ENCODE data around the gene DBT. TPM values are rescaled to one million over a fixed set of nuclear protein-coding genes. Genes with fewer than 3 reads are reported as not detected.
"Not testable (repeated sequence)": the region's sequence is repeated elsewhere in the genome, so short reads cannot be mapped to it uniquely, and the experiment has no call there.

Gene DBT
- polyA plus RNA-seq (7.4 to 16.3 TPM (median 11.3 TPM) in 3 replicates), polyA minus RNA-seq (2.1 to 9.4 TPM (median 7.9 TPM) in 3 replicates)
- 3.8 TPM for polyA plus RNA-seq (2011; ENCODE audit: low read depth)
- 3.8 and 9.9 TPM in 2 replicates for polyA plus RNA-seq (2011; cell fraction: cytosol; rRNA removed)
- polyA plus RNA-seq (2011; cell fraction: nucleus; rRNA removed) = 8.0 and 10.4 TPM in 2 replicates
- 8.6 and 9.2 TPM in 2 replicates for polyA plus RNA-seq (2012; ENCODE audit: low replicate concordance)
- 3.6 TPM for polyA minus RNA-seq (2011; cell fraction: cytosol; rRNA and poly(A)+ RNA removed)
- polyA minus RNA-seq (2011; cell fraction: nucleus; rRNA and poly(A)+ RNA removed) = 5.4 and 16.4 TPM in 2 replicates

- H3K9me1 ChIP-seq (ENCODE audit: control insufficient read depth, extremely low read depth, insufficient read depth, low read length) = no peaks in the 10 kb centered on the region
- H3K36me3 ChIP-seq (ENCODE audit: control insufficient read depth in 2 of 2, extremely low read depth in 1 of 2, insufficient read depth in 2 of 2, low read length in 2 of 2) = no peaks in the 10 kb centered on the region
- no peaks in the 10 kb centered on the region for H3K9me3 ChIP-seq (ENCODE audit: control insufficient read depth, low read depth, low read length)
- peak within 1 kb of the TSS; percentile 88 for H3K9ac ChIP-seq (ENCODE audit: control insufficient read depth, extremely low read depth, insufficient read depth, low read length)
- H3K4me2 ChIP-seq (ENCODE audit: control insufficient read depth, extremely low read depth, insufficient read depth, low read depth, low read length) = peak within 1 kb of the TSS; percentile 82
- H3K27ac ChIP-seq (ENCODE audit: control insufficient read depth, insufficient read depth, low read length) = peak within 1 kb of the TSS; percentile 85
- TF ChIP-seq EZH2 (IDR thresholded peaks at IDR 0.05; ENCODE audit: low read length) = no peak
- TF ChIP-seq, protein P1, sequence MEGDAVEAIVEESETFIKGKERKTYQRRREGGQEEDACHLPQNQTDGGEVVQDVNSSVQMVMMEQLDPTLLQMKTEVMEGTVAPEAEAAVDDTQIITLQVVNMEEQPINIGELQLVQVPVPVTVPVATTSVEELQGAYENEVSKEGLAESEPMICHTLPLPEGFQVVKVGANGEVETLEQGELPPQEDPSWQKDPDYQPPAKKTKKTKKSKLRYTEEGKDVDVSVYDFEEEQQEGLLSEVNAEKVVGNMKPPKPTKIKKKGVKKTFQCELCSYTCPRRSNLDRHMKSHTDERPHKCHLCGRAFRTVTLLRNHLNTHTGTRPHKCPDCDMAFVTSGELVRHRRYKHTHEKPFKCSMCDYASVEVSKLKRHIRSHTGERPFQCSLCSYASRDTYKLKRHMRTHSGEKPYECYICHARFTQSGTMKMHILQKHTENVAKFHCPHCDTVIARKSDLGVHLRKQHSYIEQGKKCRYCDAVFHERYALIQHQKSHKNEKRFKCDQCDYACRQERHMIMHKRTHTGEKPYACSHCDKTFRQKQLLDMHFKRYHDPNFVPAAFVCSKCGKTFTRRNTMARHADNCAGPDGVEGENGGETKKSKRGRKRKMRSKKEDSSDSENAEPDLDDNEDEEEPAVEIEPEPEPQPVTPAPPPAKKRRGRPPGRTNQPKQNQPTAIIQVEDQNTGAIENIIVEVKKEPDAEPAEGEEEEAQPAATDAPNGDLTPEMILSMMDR (optimal IDR thresholded peaks at IDR 0.05 in 1 of 3, IDR thresholded peaks at IDR 0.05 in 1 of 3, conservative IDR thresholded peaks at IDR 0.05 in 1 of 3; ENCODE audit: extremely low read depth in 1 of 3, insufficient read depth in 2 of 3, low read length in 3 of 3) = no peak
- peaks cover 31% of the 10 kb centered on the region for H3K79me2 ChIP-seq (ENCODE audit: control insufficient read depth, insufficient read depth, low read length)
- peak within 1 kb of the TSS; percentile 99 for H2AFZ ChIP-seq (ENCODE audit: control insufficient read depth, low read length)
- H4K20me1 ChIP-seq (ENCODE audit: control insufficient read depth, extremely low read depth, insufficient read depth, low read length) = no peaks in the 10 kb centered on the region
- no peaks in the 10 kb centered on the region for H3K27me3 ChIP-seq (ENCODE audit: control insufficient read depth, extremely low read depth, insufficient read depth, low read length)
- dilution Hi-C loops (cut with MboI; ENCODE audit: extremely low pct_ligation_motif_present, low sequenced_read_pairs) = no loop called here
- DNase-seq (ENCODE audit: low read depth, low spot score) = peak; percentile 85
- FAIRE-seq = peak; percentile 95
- peak within 1 kb of the TSS; percentile 70 to 96 (median 88) for H3K4me3 ChIP-seq (ENCODE audit: control insufficient read depth in 2 of 3, extremely low read depth in 1 of 3, insufficient read depth in 2 of 3, low read depth in 1 of 3, low read length in 3 of 3)
- H3K4me1 ChIP-seq (ENCODE audit: control insufficient read depth, extremely low read depth, insufficient read depth, low read length) = peaks cover 12% of the 10 kb centered on the region
Observed at GRCh38 chr1:100249537-100250257, at the start of gene DBT. TSS of gene DBT (minus strand) at chr1:100249834. CDS start at chr1:100249820, 14 bp downstream.

DNA sequence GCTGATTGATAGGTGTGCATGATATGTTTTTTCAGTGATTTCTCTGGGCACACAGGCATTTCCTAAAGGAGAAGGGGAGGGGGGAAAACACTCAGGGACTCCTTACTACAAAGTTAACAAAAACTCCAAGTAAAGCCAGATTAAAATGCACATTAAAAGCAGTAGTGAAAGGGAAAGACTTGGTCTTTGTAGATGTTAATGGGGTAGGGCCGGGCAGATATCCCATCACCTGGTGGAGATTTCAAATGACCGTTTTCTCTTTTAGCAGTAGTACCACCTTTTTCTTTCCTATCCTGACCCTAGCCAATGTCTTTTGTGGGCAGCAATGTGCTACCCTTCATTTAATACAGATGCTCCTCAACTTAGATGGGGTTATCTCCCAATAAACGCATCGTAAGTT is 48.9 kb upstream of the DBT start:
- H3K4me2 ChIP-seq (ENCODE audit: control insufficient read depth, extremely low read depth, insufficient read depth, low read depth, low read length) = no peak overlapping the region
- no peaks in the 10 kb centered on the region for H3K79me2 ChIP-seq (ENCODE audit: control insufficient read depth, insufficient read depth, low read length)
- no peak overlapping the region for H3K9ac ChIP-seq (ENCODE audit: control insufficient read depth, extremely low read depth, insufficient read depth, low read length)
- H3K9me3 ChIP-seq (ENCODE audit: control insufficient read depth, low read depth, low read length) = no peaks in the 10 kb centered on the region
- no peak for FAIRE-seq
- no peaks in the 10 kb centered on the region for H3K4me1 ChIP-seq (ENCODE audit: control insufficient read depth, extremely low read depth, insufficient read depth, low read length)
- no peaks in the 10 kb centered on the region for H3K9me1 ChIP-seq (ENCODE audit: control insufficient read depth, extremely low read depth, insufficient read depth, low read length)
- H3K27ac ChIP-seq (ENCODE audit: control insufficient read depth, insufficient read depth, low read length) = no peak overlapping the region
- TF ChIP-seq, protein P1 (optimal IDR thresholded peaks at IDR 0.05 in 1 of 3, IDR thresholded peaks at IDR 0.05 in 1 of 3, conservative IDR thresholded peaks at IDR 0.05 in 1 of 3; ENCODE audit: extremely low read depth in 1 of 3, insufficient read depth in 2 of 3, low read length in 3 of 3) = no peak
- TF ChIP-seq EZH2 (IDR thresholded peaks at IDR 0.05; ENCODE audit: low read length) = no peak
- H3K4me3 ChIP-seq (ENCODE audit: control insufficient read depth in 2 of 3, extremely low read depth in 1 of 3, insufficient read depth in 2 of 3, low read depth in 1 of 3, low read length in 3 of 3) = no peak overlapping the region
- H3K36me3 ChIP-seq (ENCODE audit: control insufficient read depth in 2 of 2, extremely low read depth in 1 of 2, insufficient read depth in 2 of 2, low read length in 2 of 2) = no peaks in the 10 kb centered on the region
- no peak for DNase-seq (ENCODE audit: low read depth, low spot score)
- dilution Hi-C loops (cut with MboI; ENCODE audit: extremely low pct_ligation_motif_present, low sequenced_read_pairs) = no loop called here
- no peak overlapping the region for H2AFZ ChIP-seq (ENCODE audit: control insufficient read depth, low read length)
- no peaks in the 10 kb centered on the region for H3K27me3 ChIP-seq (ENCODE audit: control insufficient read depth, extremely low read depth, insufficient read depth, low read length)
- H4K20me1 ChIP-seq (ENCODE audit: control insufficient read depth, extremely low read depth, insufficient read depth, low read length) = no peaks in the 10 kb centered on the region

- DNase-seq (ENCODE audit: low read depth, low spot score); dilution Hi-C loops (cut with MboI; ENCODE audit: extremely low pct_ligation_motif_present, low sequenced_read_pairs); FAIRE-seq: not testable (repeated sequence)
Observed at GRCh38 chr1:100296997-100297396, 47.4 kb upstream of the DBT start.

More at GRCh38 chr1:100296997-100297396, 47.4 kb upstream of the DBT start:
- not testable (repeated sequence) for H3K27ac ChIP-seq (ENCODE audit: control insufficient read depth, insufficient read depth, low read length); H2AFZ ChIP-seq (ENCODE audit: control insufficient read depth, low read length); H3K4me1 ChIP-seq (ENCODE audit: control insufficient read depth, extremely low read depth, insufficient read depth, low read length); H3K4me2 ChIP-seq (ENCODE audit: control insufficient read depth, extremely low read depth, insufficient read depth, low read depth, low read length); H3K9ac ChIP-seq (ENCODE audit: control insufficient read depth, extremely low read depth, insufficient read depth, low read length); H3K4me3 ChIP-seq (ENCODE audit: control insufficient read depth in 2 of 3, extremely low read depth in 1 of 3, insufficient read depth in 2 of 3, low read depth in 1 of 3, low read length in 3 of 3); H3K36me3 ChIP-seq (ENCODE audit: control insufficient read depth in 2 of 2, extremely low read depth in 1 of 2, insufficient read depth in 2 of 2, low read length in 2 of 2); H3K9me3 ChIP-seq (ENCODE audit: control insufficient read depth, low read depth, low read length); H3K9me1 ChIP-seq (ENCODE audit: control insufficient read depth, extremely low read depth, insufficient read depth, low read length); H3K27me3 ChIP-seq (ENCODE audit: control insufficient read depth, extremely low read depth, insufficient read depth, low read length); H4K20me1 ChIP-seq (ENCODE audit: control insufficient read depth, extremely low read depth, insufficient read depth, low read length); H3K79me2 ChIP-seq (ENCODE audit: control insufficient read depth, insufficient read depth, low read length)

Measured in keratinocyte (primary cell).